Measurements from ENCODE around the gene ANGPTL8.

ANGPTL8 gene

GRCh38 chr19:11261431-11261970 lies 22.1 kb downstream of the ANGPTL8 start:
- DNase-seq (ENCODE audit: low spot score) = no peak

- peak; percentile 36 for DNase-seq (ENCODE audit: low spot score)
Observed at GRCh38 chr19:11261971-11262839, 22.8 kb downstream of the ANGPTL8 start, which contains the start of gene DOCK6. Gene DOCK6 (minus strand): TSS chr19:11262524. CDS start chr19:11262440, 84 bp downstream.

- no peak for DNase-seq (ENCODE audit: low spot score)
Observed at GRCh38 chr19:11263726-11264125, 24.3 kb downstream of the ANGPTL8 start.

- DNase-seq (ENCODE audit: low spot score) = no peak
Observed at GRCh38 chr19:11264452-11265176, 25.2 kb downstream of the ANGPTL8 start.

GRCh38 chr19:11265177-11265784 lies 25.9 kb downstream of the ANGPTL8 start:
- DNase-seq (ENCODE audit: low spot score) = no peak

- DNase-seq (ENCODE audit: low spot score) = peak; percentile 36
Observed at GRCh38 chr19:11265785-11266236, 26.4 kb downstream of the ANGPTL8 start.

- DNase-seq (ENCODE audit: low spot score) = no peak
Observed at GRCh38 chr19:11267316-11268085, 28.1 kb downstream of the ANGPTL8 start.

- DNase-seq (ENCODE audit: low spot score) = no peak
Observed at GRCh38 chr19:11268783-11269267, 29.4 kb downstream of the ANGPTL8 start.

DNA sequence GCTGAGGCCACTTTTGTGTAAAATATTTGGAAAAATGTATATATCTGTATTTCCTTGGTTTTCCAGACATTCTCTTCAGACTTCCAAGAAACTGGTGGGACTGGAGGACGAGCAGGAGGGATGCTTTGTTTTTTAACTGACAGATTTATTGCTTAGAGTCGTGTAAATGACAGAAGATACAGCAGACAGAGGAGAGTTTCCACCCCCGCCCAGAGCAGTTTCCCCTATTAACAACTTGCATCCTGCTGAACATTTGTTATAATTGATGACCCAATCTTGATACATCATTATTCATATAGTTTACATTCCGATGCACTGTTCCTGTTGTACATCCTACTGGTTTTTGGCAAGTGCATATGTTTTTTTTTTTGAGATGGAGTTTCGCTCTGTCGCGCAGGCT lies 30.0 kb downstream of the ANGPTL8 start:
- no peak for DNase-seq (ENCODE audit: low spot score)

DNA sequence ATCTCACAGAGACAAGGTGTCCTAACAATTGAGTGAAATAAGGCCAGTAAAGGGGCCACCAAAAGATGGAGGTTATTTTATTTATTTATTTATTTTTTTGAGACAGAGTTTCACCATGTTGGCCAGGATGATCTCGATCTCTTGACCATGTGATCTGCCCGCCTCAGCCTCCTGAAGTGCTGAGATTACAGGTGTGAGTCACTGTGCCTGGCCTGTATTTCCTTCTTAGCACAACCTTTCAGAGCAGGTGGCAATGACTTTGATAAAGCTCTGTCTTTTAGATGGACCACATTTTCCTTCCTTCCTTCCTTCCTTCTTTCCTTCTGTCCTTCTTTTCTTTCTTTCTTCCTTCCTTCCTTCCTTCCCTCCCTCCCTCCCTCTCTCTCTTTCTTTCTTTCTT lies 33.9 kb downstream of the ANGPTL8 start:
- no peak for DNase-seq (ENCODE audit: low spot score)

DNA sequence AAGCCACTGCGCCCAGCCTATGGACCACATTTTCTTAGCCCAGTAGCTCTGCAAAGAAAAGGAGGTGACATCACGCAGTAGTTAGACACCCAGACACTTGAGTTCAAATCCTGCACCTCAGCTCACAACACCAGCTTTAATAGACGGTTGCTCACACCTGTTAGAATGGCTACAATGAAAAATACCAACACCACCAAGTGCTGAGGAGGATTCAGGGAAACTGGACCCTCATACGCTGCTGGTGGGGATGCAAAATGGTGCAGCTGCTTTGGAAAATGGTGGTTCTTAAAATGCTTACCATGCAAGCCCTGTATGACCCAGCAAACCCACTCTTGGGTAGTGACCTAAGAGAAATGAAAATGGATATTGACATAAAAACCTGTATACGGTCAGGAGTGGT lies 34.6 kb downstream of the ANGPTL8 start:
- DNase-seq (ENCODE audit: low spot score) = no peak

- no peak for DNase-seq (ENCODE audit: low spot score)
Observed at GRCh38 chr19:11274533-11275086, 35.2 kb downstream of the ANGPTL8 start.

DNA sequence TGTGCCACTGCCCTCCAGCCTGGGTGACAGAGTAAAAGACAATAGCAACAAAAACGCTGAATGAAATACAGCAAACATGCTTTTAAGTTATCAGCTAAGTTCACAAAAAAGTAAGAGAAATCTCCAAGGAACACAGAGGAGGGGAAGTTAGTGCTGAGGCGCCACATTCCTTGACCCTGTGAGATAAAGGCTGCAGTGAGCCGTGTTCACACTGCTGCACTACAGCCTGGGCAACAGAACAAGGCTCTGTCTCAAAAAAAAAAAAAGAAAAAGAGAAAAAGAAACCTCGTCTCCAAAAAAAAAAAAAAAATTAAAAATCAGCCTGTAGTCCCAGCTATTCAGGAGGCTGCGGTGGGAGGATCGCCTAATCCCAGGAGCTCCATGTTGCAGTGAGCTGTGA lies 39.3 kb downstream of the ANGPTL8 start:
- no peak for DNase-seq (ENCODE audit: low spot score)

DNA sequence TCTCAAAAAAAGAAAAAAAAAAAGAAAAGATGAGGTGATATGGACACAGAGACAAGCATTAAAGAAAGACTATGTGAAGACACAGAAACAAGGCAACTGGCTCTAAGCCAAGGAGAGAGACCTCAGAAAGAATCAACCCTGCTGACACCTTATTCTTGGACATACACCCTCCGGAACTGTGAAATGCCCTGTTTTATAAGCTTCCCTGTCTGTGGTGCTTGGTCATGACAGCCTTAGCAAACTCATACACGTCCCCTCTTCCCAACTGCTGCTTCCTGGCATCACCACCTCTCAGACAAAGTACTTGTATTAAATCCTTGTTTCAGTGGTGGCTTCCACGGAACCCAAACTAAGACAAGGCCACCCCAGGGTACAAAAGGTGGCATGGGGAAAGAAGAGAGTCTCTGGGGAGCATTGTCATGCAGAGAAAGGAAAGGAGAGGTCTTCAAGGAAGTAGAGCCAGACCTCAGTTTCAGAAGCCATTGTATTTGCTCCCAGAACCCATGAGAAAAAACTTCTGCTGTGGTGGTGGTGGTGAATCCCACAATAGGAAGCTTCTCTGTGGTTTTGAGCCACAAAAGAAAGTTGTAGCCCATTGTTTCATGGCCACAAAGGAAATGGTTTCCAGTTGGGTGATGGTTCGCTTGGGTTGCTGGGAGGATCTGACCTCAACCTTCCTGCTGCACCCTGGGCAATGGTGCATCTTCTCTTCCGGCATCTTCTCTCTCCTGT lies 40.3 kb downstream of the ANGPTL8 start:
- DNase-seq (ENCODE audit: low spot score) = no peak

DNA sequence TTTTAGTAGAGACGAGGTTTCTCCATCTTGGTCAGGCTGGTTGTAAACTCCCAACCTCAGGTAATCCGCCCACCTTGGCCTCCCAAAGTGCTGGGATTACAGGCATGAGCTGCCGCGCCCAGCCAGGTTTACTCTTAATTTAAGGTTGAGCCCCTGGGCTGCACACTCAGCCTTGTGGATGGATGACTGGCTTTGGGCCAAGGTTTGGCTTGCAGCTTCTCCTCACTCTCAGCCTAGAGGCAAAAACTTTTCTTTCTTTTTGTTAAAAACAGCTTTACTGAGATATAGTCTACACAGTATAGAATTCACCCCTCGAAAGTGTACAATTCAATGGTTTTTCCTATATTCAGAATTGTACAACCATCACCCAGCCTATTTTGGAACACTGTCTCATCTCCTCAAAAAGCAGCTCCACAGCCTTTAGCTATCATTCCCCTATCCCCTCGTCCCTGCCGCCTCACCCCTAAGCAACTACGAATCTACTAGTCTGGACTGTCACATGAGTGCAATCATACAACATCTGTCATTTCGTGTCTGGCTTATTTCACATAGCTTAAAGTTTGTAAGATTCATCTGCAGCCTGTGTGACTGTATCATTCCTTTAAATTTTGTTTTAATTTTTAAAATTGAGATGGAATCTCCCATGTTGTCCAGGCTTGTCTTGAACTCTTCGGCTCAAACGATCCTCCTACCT lies 42.1 kb downstream of the ANGPTL8 start:
- no peak for DNase-seq (ENCODE audit: low spot score)

GRCh38 chr19:11284515-11284914 lies 45.1 kb downstream of the ANGPTL8 start:
- no peak for DNase-seq (ENCODE audit: low spot score)

- no peak for DNase-seq (ENCODE audit: low spot score)
Observed at GRCh38 chr19:11286312-11286974, 47.0 kb downstream of the ANGPTL8 start.

GRCh38 chr19:11288349-11288748 lies 48.9 kb downstream of the ANGPTL8 start:
- no peak for DNase-seq (ENCODE audit: low spot score)

DNA sequence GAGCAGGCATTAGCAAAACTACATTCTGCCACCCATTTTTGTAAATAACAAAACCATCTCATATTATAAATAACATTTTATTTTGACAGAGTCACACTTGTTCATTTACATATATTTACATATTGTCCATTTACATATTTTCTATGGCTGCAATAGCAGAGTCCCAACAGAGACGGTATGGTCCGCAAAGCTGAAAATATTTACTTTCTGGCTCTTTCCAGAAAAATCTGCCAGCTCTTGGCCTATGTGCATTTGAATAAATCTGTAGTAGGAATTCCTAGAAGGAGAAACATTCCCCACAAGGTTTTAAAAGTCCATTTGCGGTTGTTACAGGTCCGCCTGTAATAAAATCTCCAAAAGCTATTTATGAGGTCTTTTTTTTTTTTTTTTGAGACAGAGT lies 50.8 kb downstream of the ANGPTL8 start:
- no peak for DNase-seq (ENCODE audit: low spot score)

All from RKO (cell line).